Thyroid gland (tissue), 4 donors: ENCODE data around the gene WDR86.

Experiments
- POLR2A ChIP-seq, 2 donors: fragments of 450-650 bp; IDR thresholded peaks; one replicate each; pipeline ENCODE4 v1.6.1; 2017; ENCODE audit warnings: antibody characterized with exemption in 2 of 2, mild to moderate bottlenecking in 2 of 2, moderate library complexity in 1 of 2
- TF ChIP-seq, protein P1 (sequence below), 6 experiments: fragments of 200-600 bp in 3 of 6; fragments of 450-650 bp in 3 of 6; sonication (generic) in 3 of 6; IDR thresholded peaks; one replicate each; pipeline ENCODE4 v1.5.1; 2016 to 2019; ENCODE audit warnings: antibody characterized with exemption in 6 of 6, mild to moderate bottlenecking in 2 of 6, inconsistent platforms in 1 of 6, moderate library complexity in 1 of 6

GRCh38 chr7:151422212-151422611, 12.4 kb upstream of the WDR86 start:
- no peak for TF ChIP-seq POLR2A (IDR thresholded peaks at IDR 0.05)
- TF ChIP-seq, protein P1, sequence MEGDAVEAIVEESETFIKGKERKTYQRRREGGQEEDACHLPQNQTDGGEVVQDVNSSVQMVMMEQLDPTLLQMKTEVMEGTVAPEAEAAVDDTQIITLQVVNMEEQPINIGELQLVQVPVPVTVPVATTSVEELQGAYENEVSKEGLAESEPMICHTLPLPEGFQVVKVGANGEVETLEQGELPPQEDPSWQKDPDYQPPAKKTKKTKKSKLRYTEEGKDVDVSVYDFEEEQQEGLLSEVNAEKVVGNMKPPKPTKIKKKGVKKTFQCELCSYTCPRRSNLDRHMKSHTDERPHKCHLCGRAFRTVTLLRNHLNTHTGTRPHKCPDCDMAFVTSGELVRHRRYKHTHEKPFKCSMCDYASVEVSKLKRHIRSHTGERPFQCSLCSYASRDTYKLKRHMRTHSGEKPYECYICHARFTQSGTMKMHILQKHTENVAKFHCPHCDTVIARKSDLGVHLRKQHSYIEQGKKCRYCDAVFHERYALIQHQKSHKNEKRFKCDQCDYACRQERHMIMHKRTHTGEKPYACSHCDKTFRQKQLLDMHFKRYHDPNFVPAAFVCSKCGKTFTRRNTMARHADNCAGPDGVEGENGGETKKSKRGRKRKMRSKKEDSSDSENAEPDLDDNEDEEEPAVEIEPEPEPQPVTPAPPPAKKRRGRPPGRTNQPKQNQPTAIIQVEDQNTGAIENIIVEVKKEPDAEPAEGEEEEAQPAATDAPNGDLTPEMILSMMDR (IDR thresholded peaks at IDR 0.05), result no peak
